NCI-H1048 (cell line): ENCODE measurements around the gene GPRC5C.

Experiments used
- DNase-seq: peaks from one replicate; lab custom pipeline; 2025; lab: John Stamatoyannopoulos, UW

The GPRC5C gene

DNA sequence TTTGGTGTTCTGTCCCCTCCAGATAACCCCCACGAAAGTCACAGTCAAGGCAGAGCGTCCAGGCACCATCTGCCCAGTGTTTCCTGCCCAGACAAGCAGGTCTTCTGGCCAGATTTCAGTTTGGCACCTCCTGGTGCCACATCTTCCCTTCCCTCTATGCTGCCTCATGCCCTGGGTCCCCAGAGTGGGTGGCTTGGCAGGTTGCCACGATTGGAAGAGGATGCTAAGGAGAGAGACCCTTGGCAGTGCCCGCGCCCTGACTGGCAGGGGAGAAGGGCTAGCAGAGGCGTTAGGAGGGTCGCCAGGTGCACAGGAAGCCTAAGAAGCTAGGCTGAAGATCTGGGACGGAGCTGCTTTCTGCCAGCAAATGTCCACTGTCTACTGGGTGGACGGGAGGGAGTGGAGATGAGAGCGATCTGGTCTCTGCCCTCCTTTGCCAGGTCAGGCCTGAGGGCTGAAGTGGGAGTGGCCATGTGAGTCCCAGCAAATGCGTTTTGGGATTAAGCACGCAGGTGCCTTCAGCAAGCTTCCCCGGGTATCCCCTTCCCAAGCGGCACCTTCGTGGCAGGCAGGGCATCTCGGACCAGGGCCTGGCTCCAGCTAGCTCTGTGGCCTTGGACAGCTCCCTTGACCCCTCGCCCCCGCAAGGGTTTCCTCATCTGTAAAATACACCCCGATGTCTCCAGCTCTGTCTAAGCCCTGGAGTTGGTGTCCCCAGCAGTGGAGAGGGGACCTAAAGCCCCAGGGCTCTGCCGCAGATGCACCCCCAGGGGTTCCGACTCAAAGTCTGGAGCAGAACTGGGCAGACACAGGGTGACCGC is 21.2 kb downstream of the GPRC5C start:
- no peak for DNase-seq

DNA sequence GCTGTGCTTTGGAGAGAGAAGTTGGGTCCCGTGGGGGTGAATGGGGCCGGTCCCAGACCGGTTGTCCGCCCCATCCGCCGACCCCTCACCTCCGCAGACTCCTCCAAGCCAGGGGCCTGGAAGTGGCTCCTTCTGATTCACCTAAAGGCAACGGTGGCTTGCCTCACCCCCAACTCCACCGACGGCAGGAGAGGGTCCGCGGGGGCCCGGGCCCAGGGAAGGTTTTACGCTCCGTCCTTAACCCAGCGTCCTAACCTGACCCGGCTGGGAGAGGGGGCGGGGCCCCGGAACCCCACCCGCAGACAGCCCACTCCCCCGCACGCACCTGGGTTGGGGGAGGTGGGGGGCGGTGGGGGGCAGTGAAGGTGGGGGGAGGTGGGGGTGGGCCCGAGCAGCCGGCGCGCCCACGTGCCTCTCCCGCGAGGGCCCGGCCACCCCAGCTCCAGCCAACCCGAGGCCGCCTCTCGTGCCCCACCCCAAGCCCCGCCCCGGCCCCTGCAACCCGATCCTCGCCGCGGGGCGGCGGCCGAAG is 21.8 kb downstream of the GPRC5C start:
- peak; percentile 69 for DNase-seq

DNA sequence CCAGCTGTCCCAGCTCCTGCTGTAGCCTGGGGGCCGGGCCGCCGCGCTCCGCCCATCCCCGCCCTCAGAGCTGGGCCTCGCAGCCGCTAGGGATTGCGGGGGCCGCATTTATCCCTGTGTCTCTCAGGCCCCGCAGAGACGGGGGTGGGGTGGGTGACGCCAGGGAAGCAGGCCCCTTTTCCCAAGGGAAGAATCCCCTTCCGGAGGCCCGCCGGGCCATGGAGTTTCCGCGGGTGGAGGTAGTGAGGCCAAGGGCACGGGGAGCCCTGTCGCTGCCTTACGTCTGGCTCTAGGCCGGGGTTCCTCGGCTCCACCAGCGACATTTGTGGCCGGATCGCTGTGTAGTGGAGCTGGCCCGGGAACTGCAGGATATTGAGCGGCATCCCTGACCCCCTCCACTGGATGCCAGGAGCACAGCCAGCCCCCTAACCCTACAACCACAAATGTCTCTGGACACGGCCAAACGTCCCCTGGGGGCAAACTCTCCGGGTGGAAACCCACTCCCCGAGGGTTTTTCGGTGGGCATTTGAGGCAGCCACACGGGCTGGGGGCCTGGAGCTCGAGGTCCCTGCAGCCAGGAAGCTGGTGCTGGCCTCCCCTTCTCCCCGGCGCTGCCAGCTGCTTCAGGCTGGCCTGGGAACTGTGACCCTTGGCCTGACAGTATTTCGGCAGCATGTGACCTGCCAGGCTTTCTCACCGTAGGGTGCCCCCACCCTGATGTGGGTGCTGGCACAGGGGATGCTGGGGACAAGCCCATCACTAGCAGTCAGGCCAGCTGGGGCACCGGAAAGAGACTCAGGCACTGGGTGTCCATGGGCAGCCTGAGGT is 22.5 kb downstream of the GPRC5C start:
- no peak for DNase-seq

DNA sequence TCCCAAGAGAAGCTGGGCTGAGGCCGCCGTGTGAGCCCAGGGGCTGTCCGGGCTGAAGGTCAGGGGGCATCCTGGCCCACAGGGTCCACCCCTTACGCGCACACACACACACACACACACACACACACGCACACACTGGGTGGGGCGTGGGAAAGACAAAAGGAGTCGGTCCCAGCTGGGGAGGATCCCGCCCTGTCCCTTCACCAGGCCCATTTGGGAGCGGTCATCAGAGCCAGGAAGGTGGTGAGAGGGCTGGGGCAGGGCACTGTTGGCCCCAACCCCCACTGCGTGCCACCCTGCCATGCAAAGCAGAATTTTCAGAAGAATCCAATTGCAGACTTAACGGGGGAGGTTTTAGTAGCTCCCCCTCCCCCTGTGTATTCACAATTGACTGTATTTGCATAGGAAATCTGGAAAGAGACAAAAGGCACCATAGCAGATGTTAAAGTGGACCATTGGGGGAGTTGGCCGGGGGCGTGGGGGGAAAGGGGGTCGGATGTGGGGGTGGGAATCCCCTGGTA is 23.2 kb downstream of the GPRC5C start:
- DNase-seq, result no peak

DNA sequence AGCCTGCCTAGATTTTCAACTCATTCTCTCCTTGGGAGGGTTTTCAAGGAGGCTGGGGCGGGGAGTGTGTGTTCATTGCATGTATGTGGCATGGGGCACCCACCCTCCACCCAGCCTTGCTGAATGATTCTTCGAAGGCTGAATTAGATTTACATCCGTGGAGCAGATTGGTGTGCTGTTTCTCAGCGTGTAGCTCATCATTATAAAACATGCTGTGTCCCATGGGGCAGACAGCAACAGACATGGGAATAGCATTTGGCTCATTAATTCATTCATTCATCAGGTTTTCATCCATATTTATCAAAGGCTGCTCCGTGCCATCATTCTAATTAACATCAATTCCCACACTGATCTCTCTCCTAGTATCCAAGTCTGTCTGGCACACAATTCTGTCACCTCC is 23.9 kb downstream of the GPRC5C start:
- no peak for DNase-seq

DNA sequence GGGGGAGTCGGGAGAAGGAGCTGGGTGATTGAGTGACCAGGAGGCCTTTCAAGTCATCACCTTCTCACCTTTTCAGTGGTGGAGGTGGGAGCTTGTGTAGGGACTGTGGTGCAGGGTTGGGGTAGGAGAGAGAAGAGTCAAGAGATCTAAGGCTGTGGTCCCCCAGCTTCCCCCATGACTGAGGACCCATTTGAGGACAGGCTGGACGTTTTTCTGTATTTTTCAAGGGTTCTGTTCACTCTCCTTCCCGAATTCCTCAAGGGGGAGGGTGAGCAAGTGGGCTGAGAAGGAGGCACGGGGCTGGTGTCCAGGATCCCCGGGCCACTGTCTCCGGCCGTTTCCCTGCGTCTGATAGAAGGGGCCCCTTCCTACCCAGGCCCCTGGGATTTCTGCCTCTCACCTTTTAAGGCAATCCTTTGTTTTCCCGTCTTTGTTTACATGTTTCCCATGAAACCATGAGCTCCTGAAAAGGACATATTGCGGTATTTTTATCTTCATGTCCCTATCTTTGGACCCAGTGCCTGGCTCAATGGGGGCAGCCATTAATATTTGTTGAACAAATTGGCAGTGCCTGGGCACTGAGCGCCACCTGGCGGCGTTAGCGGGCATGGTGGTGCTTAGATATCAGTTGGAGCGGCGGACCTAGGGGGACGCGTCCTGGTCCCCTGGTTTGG is 25.4 kb downstream of the GPRC5C start:
- peak; percentile 44 for DNase-seq

DNA sequence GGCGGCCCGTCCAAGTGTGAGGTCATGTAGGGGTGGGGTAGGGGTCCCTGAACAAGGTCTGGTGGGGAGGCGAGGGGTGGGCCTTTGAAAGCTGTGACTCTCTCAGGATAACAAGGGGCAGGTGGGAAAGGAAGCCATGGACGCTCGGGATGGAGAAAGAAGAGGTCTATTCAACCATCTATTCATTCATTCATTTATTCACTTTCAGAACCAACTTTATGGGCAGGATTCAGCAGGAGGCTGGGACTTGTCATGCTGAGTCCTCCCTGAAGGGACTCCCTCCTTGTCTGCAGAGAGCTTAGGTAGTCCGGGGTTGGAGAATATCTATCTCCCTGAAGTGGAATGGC is 25.9 kb downstream of the GPRC5C start:
- DNase-seq, result no peak

DNA sequence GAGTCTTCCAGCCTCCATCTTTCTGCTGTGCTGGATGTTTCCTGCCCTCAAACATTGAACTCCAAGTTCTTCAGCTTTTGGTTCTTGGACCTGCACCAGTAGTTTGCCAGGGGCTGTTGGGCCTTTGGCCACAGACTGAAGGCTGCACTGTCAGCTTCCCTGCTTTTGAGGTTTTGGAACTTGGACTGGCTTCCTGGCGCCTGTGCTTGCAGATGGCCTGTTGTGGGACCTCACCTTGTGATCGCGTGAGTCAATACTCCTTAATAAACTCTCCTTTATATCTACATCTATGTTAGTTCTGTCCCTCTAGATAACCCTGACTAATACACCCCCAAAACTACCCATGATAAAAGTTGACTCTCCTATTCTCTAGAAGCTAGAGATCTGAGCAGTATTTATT is 26.9 kb downstream of the GPRC5C start:
- DNase-seq, result no peak

DNA sequence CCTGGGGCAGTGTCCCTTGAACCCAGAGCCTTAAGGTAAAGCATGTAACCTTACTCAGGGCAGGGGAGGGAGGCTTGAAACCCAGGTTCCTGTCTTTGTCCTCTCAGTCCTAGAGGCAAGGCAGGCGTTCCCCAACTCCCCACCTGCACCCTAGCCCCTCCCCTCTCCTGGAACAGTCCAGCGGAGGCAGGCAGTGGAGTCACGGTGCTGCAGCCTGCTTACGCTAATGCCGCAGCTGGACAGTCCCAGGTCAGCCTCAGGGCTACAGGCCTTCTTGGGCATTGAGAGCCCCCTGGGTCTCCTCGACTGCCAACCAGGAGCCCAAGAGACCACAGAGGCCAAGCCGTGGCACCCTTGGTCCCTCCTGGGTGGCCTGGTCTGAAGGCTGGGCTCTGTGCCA is 27.7 kb downstream of the GPRC5C start:
- DNase-seq, result no peak

DNA sequence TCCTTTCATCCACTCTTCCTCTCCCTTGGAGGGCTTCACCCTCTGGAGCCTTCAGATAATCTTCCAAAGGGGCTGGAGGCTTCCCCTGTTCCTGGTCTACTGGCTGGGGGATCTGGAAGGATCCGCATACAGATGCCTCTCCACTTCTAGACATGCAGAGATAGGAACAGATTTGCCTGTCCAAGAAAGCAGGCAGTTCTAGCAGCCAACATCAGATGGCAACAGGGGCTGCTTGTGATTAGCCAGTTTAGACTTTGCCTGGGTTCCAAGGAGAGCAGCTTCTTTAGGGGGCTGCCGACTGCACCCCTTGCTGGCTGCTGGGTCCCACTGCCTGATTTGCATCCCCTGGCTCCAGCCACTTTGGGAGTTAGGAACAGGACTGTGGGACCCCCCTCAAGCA is 28.4 kb downstream of the GPRC5C start:
- no peak for DNase-seq

DNA sequence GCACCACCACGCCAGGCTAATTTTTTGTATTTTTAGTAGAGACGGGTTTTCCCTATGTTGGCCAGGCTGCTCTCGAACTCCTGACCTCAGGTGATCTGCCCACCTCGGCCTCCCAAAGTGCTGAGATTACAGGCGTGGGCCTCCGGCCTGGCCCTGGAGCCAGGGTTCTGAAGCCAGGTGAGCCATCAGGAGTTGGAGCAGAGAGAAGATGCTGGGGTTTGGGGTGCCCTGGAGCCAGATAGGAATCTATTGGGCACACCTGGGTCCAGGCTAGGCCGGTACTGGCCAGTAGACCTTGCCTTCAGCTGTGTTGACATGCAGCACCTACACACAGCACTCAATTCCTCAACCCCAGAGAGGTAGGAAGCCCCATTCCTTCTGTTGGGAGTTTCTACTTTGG is 29.1 kb downstream of the GPRC5C start:
- DNase-seq, result no peak

DNA sequence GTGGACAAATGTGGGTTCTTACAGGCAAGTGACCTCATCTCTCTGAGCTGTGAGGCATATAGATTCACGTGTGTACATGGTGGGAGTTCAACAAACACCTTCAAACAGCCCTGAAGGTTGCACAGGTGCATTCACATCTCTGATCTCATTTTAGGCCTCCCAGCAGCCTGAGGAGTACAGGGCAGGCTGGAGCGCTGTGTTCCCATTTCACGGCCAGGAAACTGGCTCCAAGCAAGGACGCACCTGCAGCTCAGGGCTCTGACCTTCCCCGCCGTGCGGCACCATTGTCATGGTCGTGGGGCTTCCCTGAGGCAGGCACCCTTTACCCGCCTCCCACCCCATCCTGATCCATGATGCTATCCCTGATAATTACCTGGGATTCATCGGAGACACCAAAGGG is 29.7 kb downstream of the GPRC5C start:
- no peak for DNase-seq

DNA sequence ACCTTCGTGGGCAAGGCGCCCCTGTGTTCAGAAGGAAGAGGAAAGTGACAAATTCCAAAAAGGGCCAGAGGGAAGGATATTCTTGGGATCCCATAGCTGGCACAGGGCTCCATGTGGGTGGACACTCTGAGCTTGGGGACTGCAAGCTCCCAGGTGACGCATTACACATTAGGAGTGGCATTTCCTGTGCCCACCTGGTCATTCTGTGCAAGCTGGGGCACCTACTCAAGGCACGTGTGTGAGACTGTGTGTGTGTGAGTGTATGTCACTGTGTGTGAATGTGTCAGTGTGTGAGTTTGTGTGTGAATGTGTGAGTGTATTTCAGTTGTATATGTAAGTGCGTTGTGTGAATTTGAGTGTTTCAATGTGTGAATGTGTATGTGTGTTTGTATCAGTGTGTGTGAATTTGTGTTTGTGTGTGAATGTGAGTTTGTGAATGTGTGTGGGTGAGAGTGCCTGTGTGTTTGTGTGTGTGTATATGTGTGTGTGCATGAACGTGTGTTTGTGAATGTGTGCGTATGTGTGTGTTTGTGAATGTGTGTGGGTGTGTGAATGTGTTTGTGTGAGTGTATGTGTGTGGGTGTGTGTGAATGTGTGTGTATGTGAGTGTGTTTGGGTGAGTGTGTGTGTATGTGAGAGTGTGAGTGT is 33.0 kb downstream of the GPRC5C start:
- DNase-seq, result no peak

DNA sequence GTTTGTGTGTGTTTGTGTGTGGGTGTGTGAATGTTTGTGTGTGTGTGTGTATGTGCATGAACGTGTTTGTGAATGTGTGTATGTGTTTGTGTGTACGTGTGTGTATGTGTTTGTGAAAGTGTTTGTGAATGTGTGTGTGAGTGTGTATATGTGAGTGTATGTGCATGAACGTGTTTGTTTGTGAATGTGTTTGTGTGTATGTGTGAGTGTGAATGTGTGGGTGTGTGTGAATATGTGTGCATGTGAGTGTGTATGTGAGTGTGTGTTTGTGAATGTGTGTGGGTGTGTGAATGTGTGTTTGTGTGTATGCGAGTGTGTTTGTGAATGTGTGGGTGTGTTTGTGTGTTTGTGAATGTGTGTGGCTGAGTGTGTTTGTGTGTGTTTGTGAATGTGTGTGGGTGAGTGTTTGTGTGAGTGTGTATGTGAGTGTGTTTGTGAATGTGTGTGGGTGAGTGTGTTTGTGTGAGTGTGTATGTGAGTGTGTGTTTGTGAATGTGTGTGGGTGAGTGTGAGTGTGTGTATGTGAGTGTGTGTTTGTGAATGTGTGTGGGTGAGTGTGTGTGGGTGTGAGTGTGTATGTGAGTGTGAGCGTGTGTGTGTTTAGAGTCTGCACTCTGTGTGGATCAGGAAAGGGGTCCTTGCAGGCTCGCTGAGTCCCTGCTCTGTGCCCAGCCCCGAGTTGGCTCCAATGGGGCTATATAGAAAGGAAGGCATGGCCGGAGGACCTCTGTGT is 33.7 kb downstream of the GPRC5C start:
- no peak for DNase-seq

DNA sequence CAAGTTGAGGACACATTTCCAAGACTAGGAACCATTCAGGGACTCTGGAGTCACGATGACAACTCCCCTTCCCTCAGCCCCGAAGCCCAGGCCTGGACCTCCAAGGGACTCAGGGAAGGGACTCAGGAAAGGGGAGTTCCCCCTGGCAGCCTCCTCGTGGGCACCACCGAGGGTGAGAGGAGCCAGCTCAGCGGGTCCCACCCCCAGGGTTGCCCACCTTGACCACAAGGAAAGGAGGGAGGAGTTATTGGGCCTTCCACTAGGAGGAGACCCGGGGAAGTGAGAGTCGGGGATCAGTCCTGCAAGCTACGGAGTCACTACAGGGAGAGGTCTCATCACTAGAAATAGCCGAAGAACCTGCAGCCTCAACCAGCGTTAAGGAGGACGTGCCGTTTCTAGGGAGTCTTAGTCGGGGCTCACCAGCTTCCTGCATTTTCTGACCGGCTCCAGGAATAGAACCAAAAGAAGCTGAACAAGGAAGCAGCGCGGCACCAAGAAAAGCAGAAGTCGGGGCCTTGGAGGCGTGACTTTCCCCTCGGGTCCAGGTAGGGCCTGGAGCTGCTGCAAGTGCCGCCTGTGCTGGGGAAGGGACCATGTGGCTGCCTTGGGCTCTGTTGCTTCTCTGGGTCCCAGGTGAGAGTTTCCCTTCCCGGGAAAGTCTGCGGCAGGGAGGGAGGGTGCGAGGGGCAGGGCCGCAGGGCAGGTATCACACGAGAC is 34.4 kb downstream of the GPRC5C start, which contains the start of gene CD300A:
CD300A (plus strand) TSS at position 524 of the 717 bp plus-strand sequence; CDS start at position 594, 70 bp downstream.
- DNase-seq, result no peak

DNA sequence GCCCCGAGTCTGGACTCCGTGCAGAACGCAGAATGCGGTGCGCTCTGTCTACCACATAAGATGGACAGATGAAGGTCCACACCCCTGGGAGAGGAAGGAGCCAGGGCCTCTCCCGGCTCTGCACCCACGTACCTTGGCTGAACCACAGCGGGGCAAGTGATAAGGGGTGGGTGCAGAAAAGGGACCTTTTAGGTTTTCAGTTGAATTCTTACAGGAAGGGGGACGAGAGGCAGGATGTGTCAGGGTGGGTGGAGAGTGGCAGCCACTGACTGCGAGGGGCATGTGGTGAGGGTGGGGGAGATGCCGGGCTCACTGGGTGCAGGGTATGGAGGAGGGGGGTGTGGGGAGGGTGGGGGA is 34.9 kb downstream of the GPRC5C start:
- no peak for DNase-seq

DNA sequence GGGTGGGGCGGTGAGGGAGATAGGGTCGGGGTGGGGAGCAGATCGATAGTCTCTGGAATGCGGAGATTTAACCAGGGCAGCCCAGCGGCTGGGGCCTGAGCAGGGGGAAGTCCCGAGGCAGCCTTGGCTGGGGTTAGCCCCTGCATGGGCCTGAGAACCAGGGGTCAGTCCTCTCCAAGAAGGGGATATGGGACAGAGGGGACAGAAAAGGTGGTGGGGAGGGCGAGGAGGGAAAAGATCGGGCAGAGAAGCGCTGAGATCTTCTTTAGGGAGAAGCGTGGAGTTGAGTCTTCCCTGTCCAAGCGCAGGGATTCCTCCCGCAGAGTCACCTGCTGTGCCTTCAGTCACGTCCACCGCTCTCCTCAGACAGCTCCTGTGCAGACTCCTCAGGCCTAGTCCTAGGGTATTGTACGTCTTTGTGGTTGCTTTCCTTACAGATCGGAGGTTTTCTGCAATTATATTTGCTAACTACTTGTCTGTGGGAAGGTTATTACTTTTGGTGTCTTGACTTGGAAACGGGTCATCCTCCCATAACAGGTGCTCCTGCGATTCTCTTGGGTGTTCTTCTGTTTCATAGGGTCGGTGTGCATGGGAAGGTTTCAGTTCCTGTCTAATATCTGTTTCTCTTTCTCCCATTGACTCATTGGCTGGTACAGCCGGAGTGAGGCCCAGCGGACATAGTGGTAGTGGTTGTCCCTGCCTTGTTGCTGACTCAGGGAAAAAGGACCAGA is 35.5 kb downstream of the GPRC5C start:
- no peak for DNase-seq

DNA sequence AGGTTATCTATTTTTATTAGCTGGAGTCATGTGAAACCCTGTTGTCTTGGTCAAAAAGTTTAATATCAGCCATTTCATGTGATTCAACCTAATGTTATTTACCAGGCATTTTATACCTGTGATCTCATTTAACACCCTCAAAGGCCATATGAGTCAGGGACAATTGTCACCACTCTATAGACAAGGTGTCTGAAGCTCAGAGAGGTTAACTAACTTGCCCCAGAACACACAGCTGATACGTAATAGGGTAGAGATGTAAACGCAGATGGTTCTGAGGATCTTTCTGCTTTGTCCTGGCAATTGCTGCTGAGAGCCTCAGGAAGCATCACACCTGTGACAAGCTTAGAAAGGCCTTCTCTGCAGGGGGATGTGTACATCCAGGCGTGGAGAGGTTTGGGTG is 39.5 kb downstream of the GPRC5C start:
- DNase-seq, result no peak

DNA sequence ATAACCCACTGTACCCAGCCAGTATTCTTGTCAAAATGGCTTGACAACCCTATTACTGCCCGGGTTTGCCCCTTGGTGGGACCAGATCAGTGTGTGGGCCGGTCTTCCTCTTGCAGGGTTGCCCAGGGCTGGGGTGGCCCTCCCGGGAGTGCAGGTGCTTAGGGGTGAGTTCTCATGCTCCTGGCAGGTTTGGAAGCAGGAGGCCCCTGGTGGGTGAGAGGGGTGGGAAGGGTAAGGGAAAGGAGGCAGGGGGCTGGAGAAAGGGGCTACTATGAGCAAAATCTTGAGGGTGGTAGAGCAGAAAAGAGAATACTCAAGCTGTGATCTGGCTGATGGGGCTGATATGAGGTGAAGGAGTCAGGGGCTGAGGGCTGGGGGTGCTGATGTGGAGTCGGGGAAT is 41.0 kb downstream of the GPRC5C start:
- DNase-seq, result no peak

DNA sequence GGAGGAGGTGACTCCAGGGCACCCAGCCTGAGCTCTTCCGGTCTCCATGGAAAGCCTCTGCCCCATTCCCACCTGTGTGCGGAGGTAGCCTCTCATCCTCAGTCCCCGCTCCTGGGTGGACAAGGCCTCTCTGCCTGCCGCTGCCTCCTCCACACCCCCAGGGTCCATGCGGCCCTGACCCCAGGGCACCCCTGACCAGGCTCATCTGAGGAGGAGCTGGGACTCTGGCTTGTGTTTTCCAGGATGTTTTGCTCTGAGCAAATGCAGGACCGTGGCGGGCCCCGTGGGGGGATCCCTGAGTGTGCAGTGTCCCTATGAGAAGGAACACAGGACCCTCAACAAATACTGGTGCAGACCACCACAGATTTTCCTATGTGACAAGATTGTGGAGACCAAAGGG is 41.4 kb downstream of the GPRC5C start:
- DNase-seq, result no peak
